ENCODE data around the gene NKIRAS1.

NKIRAS1 gene

DNA sequence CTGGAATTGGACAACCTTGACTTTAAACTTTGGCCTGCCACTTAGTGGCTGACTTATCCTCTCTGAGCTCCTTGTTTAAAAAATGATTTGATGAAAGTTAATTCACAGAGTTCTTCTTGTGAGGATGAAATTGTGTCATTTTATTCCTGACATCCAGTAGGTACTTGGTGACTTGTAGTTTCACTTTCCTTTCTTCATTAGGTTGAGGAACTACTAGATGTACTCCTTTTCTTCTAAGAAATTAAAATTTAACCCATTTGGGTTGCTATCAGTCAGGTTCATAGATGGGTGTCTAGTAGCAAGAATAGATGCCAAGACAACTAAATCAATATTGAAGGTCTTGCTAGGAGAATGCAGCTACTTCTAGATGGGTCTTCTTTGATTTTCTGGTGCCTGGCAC is 33.5 kb upstream of the NKIRAS1 start:
- DNase-seq (ENCODE audit: low read depth), result no peak
- H3K27me3 ChIP-seq (replicated peaks; ENCODE audit: control insufficient read depth, insufficient read depth, low read length), result no peaks in the 10 kb centered on the region
- H3K36me3 ChIP-seq (ENCODE audit: control insufficient read depth, insufficient read depth, low read length, severe bottlenecking), result no peaks in the 10 kb centered on the region
- H3K4me1 ChIP-seq (ENCODE audit: control insufficient read depth, insufficient read depth, low read length), result peaks cover 40% of the 10 kb centered on the region
- H3K9me3 ChIP-seq (ENCODE audit: control insufficient read depth, low read length), result no peaks in the 10 kb centered on the region
- H3K9ac ChIP-seq (ENCODE audit: low read length), result no peak overlapping the region
- no peak overlapping the region for H3K4me3 ChIP-seq (ENCODE audit: low read length)

DNA sequence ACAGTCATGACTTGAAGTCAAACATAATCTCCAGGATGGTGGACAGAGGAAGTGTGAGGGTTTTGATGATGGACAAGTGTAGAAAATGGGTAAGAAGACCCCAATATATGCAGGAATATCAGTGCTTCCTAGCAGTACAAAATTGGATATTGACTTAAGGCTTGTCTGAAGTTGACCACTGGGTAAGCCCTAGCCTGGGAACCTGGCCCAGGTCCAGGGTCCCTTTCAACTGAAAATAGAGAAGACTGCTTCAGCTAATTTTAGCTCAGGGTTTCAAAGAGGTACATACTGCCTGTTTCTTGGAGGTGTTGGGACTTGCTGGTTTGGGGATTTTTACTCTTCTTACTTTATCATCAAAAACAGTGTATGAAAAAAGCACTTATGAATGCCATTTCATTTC is 33.0 kb upstream of the NKIRAS1 start:
- Histone ChIP-seq H3K4me3 (ENCODE audit: low read length) (no peak overlapping the region), H3K4me1 (ENCODE audit: control insufficient read depth, insufficient read depth, low read length) (peaks cover 40% of the 10 kb centered on the region), H3K9ac (ENCODE audit: low read length) (no peak overlapping the region), H3K27me3 (replicated peaks; ENCODE audit: control insufficient read depth, insufficient read depth, low read length) (no peaks in the 10 kb centered on the region), H3K9me3 (ENCODE audit: control insufficient read depth, low read length) (no peaks in the 10 kb centered on the region), H3K36me3 (ENCODE audit: control insufficient read depth, insufficient read depth, low read length, severe bottlenecking) (no peaks in the 10 kb centered on the region)
- no peak for DNase-seq (ENCODE audit: low read depth)

DNA sequence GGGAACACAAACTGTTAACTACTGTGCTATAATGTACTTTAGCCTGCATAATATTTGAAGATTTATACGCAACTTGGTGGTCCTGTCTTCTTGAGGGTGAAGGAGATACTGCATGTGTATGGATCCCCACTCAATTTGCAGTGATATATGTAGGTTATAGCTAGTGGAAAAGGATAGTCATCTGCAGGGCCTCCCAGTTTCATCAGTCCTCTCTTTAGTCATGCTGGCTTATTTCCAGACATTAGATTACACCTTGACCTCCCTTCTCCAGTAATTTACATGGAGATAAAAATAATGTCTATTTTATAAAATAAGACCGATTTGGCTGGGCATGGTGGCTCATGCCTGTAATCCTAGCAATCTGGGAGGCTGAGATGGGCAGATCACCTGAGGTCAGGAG is 32.0 kb upstream of the NKIRAS1 start:
- Histone ChIP-seq H3K4me1 (ENCODE audit: control insufficient read depth, insufficient read depth, low read length) (peaks cover 38% of the 10 kb centered on the region), H3K27me3 (replicated peaks; ENCODE audit: control insufficient read depth, insufficient read depth, low read length) (no peaks in the 10 kb centered on the region), H3K9me3 (ENCODE audit: control insufficient read depth, low read length) (no peaks in the 10 kb centered on the region), H3K4me3 (ENCODE audit: low read length) (no peak overlapping the region), H3K36me3 (ENCODE audit: control insufficient read depth, insufficient read depth, low read length, severe bottlenecking) (no peaks in the 10 kb centered on the region), H3K9ac (ENCODE audit: low read length) (no peak overlapping the region)
- no peak for DNase-seq (ENCODE audit: low read depth)

DNA sequence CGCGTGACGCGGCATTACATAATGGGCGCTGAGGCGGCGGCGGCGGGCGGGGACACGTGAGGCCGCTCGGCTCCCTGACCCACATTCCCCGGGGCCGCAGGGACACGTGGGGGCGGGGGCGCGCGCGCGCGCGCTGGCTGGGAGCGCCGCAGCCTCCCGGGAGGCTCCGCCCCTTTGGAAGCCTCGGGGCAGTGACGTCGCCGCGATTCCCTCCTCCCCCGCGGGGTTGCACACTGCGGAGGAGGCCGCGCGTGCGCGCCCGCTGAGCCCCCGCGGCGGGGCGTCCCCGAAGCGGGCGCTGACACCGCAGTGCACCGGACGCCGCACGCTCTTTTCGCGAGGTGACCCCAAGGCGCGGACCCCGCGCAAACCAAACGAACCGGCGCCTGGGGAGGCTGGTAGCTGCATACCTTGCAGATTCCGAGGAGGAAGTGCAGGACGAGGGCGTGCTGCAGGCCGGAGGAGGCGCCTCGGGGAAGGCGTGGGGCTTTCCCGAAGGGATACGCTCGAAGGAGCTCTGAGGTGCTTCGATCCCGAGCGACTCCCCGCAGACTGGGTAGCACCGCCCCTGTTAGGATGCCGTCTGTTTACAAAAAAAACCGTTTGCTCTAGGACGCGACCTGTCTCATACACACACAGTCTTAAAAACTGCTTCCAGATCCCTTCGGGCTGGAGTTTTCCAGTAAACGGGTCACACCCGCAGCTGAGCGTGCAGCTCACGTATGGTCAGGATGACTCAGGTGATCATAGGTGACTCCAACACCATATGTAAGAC is 29.3 kb upstream of the NKIRAS1 start:
- Histone ChIP-seq H3K4me3 (ENCODE audit: low read length) (peak overlapping the region; percentile 87), H3K9ac (ENCODE audit: low read length) (peak overlapping the region; percentile 79), H3K27me3 (replicated peaks; ENCODE audit: control insufficient read depth, insufficient read depth, low read length) (no peaks in the 10 kb centered on the region), H3K36me3 (ENCODE audit: control insufficient read depth, insufficient read depth, low read length, severe bottlenecking) (no peaks in the 10 kb centered on the region), H3K4me1 (ENCODE audit: control insufficient read depth, insufficient read depth, low read length) (peaks cover 28% of the 10 kb centered on the region), H3K9me3 (ENCODE audit: control insufficient read depth, low read length) (no peaks in the 10 kb centered on the region)
- peak; percentile 98 for DNase-seq (ENCODE audit: low read depth)

DNA sequence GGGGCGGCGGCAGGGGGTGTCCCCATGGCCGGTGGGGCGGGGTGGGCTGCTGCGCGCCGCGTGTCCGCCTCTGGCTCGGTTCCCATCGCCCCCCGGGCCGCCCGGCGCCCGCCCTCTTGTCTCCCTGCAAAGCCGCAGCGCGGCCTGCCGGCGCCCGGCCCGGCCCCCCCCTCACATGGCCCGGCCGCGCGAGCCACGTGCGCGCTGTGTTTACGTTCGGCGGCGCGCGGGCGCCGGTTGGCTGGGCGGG is 28.8 kb upstream of the NKIRAS1 start:
- Histone ChIP-seq H3K36me3 (ENCODE audit: control insufficient read depth, insufficient read depth, low read length, severe bottlenecking) (no peaks in the 10 kb centered on the region), H3K4me1 (ENCODE audit: control insufficient read depth, insufficient read depth, low read length) (peaks cover 28% of the 10 kb centered on the region), H3K27me3 (replicated peaks; ENCODE audit: control insufficient read depth, insufficient read depth, low read length) (no peaks in the 10 kb centered on the region), H3K9ac (ENCODE audit: low read length) (peak overlapping the region; percentile 79), H3K4me3 (ENCODE audit: low read length) (peak overlapping the region; percentile 88), H3K9me3 (ENCODE audit: control insufficient read depth, low read length) (no peaks in the 10 kb centered on the region)
- no peak for DNase-seq (ENCODE audit: low read depth)

DNA sequence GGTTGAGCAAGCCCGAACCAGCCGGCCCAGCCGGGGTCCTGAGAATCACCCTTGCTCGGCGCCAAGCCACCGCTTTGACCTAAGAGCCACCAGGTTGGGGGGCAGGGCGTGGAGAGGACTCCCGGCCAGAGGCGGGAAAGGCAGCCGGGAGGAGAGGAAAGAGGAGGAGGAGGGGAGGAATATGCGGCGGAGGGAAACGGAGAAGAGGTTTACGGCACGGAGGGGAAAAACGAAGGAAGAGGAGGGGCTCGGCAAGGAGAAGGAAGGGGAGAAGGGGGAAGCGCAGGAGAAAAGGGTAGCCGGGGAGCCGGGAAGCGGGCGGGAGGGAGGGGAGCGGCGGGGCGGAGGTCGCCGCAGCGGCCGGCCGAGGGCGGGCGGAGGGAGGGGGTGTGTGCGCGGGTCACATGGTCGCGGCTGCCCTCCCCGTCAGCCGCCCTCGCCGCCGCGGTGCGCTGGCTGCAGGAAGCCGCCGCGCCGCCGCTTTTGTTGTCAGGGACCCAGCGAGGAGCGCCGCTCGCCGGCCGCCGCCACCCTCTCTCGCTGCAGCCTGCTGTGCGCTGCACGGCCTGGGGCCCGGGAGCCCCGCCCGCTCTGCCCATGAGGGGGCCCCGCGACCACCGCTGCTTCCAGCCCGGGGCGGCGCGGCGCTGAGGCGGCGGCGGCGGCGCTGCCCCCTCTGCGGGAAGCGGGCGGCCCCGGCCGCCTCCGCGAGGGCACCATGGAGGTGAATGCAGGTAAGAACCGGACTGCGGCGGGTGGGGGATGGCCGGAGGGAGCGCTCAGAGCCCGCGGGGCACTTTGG is 28.3 kb upstream of the NKIRAS1 start, which contains the start of gene NR1D2:
TSS of gene NR1D2 (plus strand) at position 426 of the 802 bp plus-strand sequence. CDS start at position 719, 293 bp downstream.
- no peaks in the 10 kb centered on the region for H3K36me3 ChIP-seq (ENCODE audit: control insufficient read depth, insufficient read depth, low read length, severe bottlenecking)
- peak within 1 kb of the TSS; percentile 88 for H3K4me3 ChIP-seq (ENCODE audit: low read length)
- peak; percentile 92 for DNase-seq (ENCODE audit: low read depth)

DNA sequence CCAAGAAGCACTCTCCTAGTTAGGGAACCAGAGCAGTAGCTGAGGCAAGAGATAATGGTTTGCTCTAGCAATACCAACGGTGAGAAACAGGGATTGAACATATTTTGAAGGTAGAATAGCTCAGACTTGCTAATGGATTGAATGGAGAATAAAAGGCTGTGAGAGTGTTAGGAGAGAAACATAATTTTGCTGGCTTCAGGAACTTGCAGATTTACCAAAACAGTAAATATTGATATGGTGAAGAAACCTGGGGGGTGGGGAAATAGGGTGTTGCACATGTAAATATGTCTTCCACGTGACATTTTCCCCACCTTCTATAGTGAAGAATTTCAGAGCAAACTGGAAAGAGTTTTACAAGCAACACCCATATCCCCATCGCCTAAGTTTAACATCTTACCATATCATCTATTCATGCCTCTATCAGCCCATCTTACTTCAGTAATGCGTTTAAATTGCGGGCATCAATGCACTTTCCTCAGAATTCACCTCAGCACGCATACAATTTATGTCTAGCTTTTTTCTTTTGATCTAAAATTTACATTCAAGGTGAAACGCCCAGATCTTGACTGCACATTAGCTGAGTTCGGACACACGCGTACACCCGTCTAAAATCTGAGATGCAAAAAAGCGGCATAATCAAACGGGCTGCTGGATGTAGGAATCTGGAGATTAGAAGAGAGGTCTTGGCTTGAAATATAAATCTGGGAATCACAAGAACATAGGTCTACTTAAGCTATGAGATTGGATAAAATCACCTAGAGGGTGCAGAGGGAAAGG is 27.4 kb upstream of the NKIRAS1 start:
- Histone ChIP-seq H3K9ac (ENCODE audit: low read length) (peak overlapping the region; percentile 35), H3K27me3 (replicated peaks; ENCODE audit: control insufficient read depth, insufficient read depth, low read length) (no peaks in the 10 kb centered on the region), H3K4me3 (ENCODE audit: low read length) (peak overlapping the region; percentile 88), H3K9me3 (ENCODE audit: control insufficient read depth, low read length) (no peaks in the 10 kb centered on the region), H3K4me1 (ENCODE audit: control insufficient read depth, insufficient read depth, low read length) (peaks cover 20% of the 10 kb centered on the region), H3K36me3 (ENCODE audit: control insufficient read depth, insufficient read depth, low read length, severe bottlenecking) (no peaks in the 10 kb centered on the region)
- DNase-seq (ENCODE audit: low read depth), result no peak

More for the DNA sequence above, 28.3 kb upstream of the NKIRAS1 start, which contains the start of gene NR1D2:
- no peaks in the 10 kb centered on the region for H3K27me3 ChIP-seq (replicated peaks; ENCODE audit: control insufficient read depth, insufficient read depth, low read length)
- peak within 1 kb of the TSS; percentile 79 for H3K9ac ChIP-seq (ENCODE audit: low read length)
- peaks cover 23% of the 10 kb centered on the region for H3K4me1 ChIP-seq (ENCODE audit: control insufficient read depth, insufficient read depth, low read length)
- no peaks in the 10 kb centered on the region for H3K9me3 ChIP-seq (ENCODE audit: control insufficient read depth, low read length)

DNA sequence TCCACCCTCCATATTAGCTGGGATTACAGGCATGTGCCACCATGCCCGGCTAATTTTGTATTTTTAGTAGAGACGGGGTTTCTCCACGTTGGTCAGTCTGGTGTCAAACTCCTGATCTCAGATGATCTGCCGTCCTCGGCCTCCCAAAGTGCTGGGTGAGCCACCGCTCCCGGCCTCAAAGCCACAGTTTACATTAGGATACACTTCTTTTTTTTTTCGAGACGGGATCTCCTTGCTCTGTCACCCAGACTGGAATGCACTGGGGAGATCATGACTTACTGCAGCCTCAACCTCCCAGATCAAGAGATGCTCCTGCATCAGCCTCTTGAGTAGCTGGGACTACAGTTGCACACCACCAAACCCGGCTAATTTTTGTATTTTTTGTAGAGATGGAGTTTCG is 25.8 kb upstream of the NKIRAS1 start:
- H3K4me1 ChIP-seq (ENCODE audit: control insufficient read depth, insufficient read depth, low read length), result peaks cover 14% of the 10 kb centered on the region
- DNase-seq (ENCODE audit: low read depth), result no peak
- H3K9me3 ChIP-seq (ENCODE audit: control insufficient read depth, low read length), result no peaks in the 10 kb centered on the region
- no peak overlapping the region for H3K9ac ChIP-seq (ENCODE audit: low read length)
- H3K36me3 ChIP-seq (ENCODE audit: control insufficient read depth, insufficient read depth, low read length, severe bottlenecking), result no peaks in the 10 kb centered on the region
- no peak overlapping the region for H3K4me3 ChIP-seq (ENCODE audit: low read length)
- no peaks in the 10 kb centered on the region for H3K27me3 ChIP-seq (replicated peaks; ENCODE audit: control insufficient read depth, insufficient read depth, low read length)

DNA sequence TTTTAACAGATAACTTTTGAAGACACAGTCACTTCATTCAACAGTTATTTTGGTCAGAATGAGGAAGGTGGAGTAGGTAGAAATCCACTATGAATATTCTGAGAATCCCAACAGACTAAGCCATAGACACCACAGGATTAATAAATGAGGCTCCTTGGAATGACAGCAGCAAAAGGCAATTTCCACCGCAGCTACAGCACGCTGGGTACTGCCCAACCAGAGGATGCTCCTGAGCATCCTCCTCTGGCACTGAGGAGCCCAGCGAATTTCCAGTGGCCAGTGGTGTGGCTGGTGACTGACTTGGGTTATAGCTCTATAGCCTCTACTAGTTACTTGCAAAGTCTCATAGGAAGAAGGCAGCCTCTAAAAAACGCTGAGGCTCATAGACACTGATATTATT is 24.6 kb upstream of the NKIRAS1 start:
- no peak for DNase-seq (ENCODE audit: low read depth)
- Histone ChIP-seq H3K9me3 (ENCODE audit: control insufficient read depth, low read length) (no peaks in the 10 kb centered on the region), H3K4me1 (ENCODE audit: control insufficient read depth, insufficient read depth, low read length) (peaks cover 3% of the 10 kb centered on the region), H3K36me3 (ENCODE audit: control insufficient read depth, insufficient read depth, low read length, severe bottlenecking) (no peaks in the 10 kb centered on the region), H3K27me3 (replicated peaks; ENCODE audit: control insufficient read depth, insufficient read depth, low read length) (no peaks in the 10 kb centered on the region), H3K4me3 (ENCODE audit: low read length) (no peak overlapping the region), H3K9ac (ENCODE audit: low read length) (no peak overlapping the region)

DNA sequence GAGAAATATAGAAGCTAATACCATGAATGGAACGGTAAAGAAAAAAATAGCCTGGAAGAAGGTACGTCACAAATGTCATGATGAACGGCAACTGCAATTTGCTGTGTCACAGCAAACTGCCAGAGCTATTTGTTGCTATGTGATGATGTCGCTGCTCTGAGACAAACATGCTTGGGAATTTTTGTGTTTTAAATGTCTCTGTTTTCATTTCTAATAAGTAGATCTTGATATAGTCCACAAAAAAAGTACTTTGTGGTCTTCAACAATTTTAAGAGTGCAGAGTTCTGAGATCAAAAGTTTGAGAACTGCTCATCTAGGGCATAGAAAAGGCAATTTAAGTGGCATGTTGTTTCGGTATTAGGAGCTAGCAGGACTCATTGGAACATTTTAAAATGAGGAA is 24.0 kb upstream of the NKIRAS1 start:
- DNase-seq (ENCODE audit: low read depth), result no peak
- no peaks in the 10 kb centered on the region for H3K27me3 ChIP-seq (replicated peaks; ENCODE audit: control insufficient read depth, insufficient read depth, low read length)
- H3K9me3 ChIP-seq (ENCODE audit: control insufficient read depth, low read length), result no peaks in the 10 kb centered on the region
- no peaks in the 10 kb centered on the region for H3K36me3 ChIP-seq (ENCODE audit: control insufficient read depth, insufficient read depth, low read length, severe bottlenecking)
- no peak overlapping the region for H3K4me3 ChIP-seq (ENCODE audit: low read length)
- H3K9ac ChIP-seq (ENCODE audit: low read length), result no peak overlapping the region
- H3K4me1 ChIP-seq (ENCODE audit: control insufficient read depth, insufficient read depth, low read length), result no peaks in the 10 kb centered on the region

DNA sequence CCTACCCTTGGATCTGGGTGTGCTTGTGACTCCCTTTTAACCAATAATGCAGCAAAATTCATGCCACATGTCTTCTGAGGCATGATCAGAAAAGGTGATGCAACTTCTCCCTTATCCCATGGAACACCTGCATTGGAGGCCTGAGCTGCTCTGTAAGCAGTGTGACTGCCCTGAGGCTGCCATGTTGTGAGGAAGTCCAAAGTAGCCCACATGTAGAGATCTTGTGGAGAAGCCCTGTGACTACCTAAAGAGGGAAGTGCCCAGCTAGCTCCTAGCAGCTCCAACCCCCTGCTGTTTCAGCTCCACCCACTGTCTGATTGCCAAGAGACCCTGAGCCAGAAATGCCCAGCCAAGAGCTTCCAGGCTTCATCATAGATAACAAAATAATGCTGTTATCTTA is 21.9 kb upstream of the NKIRAS1 start:
- Histone ChIP-seq H3K4me1 (ENCODE audit: control insufficient read depth, insufficient read depth, low read length) (no peaks in the 10 kb centered on the region), H3K36me3 (ENCODE audit: control insufficient read depth, insufficient read depth, low read length, severe bottlenecking) (no peaks in the 10 kb centered on the region), H3K9ac (ENCODE audit: low read length) (no peak overlapping the region), H3K27me3 (replicated peaks; ENCODE audit: control insufficient read depth, insufficient read depth, low read length) (no peaks in the 10 kb centered on the region), H3K4me3 (ENCODE audit: low read length) (no peak overlapping the region), H3K9me3 (ENCODE audit: control insufficient read depth, low read length) (no peaks in the 10 kb centered on the region)
- no peak for DNase-seq (ENCODE audit: low read depth)

Data from adipocyte (in vitro differentiated cells).